Epithelial cell of esophagus (primary cell): Measurements from ENCODE around the gene TCEAL9.

Experiments
- DNase-seq: peaks from one replicate; pipeline ENCODE4 v3.0.0; 2010; ENCODE audit warnings: low read depth
- H3K4me3 ChIP-seq: 2 replicates; pipeline ENCODE4 v1.5.1; 2011; ENCODE audit warnings: mild to moderate bottlenecking, low read length, control low read depth
- CTCF ChIP-seq: IDR thresholded peaks from 2 replicates; pipeline ENCODE4 v1.5.1; 2011; ENCODE audit warnings: low read depth, mild to moderate bottlenecking, low read length, control low read depth, inconsistent platforms; ENCODE audit not compliant: insufficient read depth; ENCODE audit errors: missing control alignments

The TCEAL9 gene

GRCh38 chrX:103400931-103401330 is 44.6 kb downstream of the TCEAL9 start:
- TF ChIP-seq CTCF, result no peak
- no peak for DNase-seq

GRCh38 chrX:103404231-103405008 is 48.1 kb downstream of the TCEAL9 start:
- peak overlapping the region; percentile 58 for H3K4me3 ChIP-seq
- no peak for TF ChIP-seq CTCF
- peak; percentile 54 for DNase-seq

More at GRCh38 chrX:103400931-103401330, 44.6 kb downstream of the TCEAL9 start:
- H3K4me3 ChIP-seq, result no peak overlapping the region

GRCh38 chrX:103405009-103405333 is 48.7 kb downstream of the TCEAL9 start:
- peak overlapping the region; percentile 58 for H3K4me3 ChIP-seq

GRCh38 chrX:103406256-103406655 is 50.0 kb downstream of the TCEAL9 start:
- no peak overlapping the region for H3K4me3 ChIP-seq
- no peak for TF ChIP-seq CTCF
- DNase-seq, result no peak

More at GRCh38 chrX:103405009-103405333, 48.7 kb downstream of the TCEAL9 start:
- TF ChIP-seq CTCF, result no peak
- DNase-seq, result no peak

- TF ChIP-seq CTCF, result no peak
- H3K4me3 ChIP-seq, result no peak overlapping the region
- no peak for DNase-seq
Observed at GRCh38 chrX:103407776-103408175, 51.5 kb downstream of the TCEAL9 start.
